ENCODE results near the gene CRHR1.

CRHR1 gene

DNA sequence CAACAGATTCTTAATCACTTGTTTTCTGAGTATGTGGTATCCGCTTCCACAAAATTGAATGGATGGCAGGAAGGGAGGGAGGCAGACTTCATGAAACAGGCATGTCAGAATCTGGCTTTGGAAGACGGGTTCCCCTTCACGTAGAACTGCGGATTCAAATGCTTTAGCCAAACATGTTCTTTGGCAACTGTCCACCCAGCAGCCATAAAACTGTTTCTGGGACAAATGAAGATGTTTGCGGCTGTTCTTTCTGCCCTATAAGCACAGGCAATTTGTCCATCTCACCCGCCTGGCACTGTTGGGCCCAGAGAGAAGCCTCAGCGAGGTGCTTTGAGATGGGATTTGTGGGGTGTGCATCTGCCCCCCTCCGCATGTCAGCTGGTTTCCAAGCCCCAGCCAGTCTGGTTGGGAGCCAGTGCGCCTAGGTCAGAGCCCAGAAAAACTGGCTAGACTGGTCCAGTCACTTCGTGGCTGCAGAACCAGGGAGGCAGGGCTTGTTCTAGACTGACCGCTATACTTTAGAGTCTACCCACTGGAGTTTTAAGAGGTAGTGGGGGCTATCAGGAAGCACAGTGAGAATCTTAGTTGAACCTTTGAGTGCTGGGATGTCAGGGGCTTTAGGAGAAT is 6.3 kb downstream of the CRHR1 start:
- no peak for DNase-seq

DNA sequence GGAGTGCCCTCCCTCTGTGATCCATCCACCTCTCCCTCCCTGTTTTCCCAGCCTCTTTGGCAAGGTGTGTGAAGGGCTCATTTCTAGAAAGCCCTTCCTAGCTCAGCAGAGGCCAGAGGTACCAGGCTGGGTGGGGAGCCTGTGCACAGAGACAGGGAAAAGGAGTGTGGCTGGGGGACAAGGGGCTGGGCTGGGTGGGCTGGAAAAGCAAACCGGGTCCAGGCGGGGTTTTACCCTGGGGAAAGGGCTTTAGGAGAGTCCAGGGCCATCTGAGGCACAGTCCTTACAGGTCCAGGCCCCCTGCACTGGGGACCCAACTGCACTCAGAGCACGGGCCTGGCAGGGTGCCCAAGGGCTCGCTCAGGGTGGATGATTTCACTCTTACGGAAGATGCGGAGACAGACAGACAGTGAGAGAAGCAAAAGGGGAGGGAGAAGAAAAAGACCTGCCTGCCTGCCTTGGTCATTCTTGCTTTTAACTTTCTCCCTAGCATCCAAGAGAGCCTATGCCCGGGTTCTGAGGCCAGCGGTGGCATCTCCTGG is 7.0 kb downstream of the CRHR1 start:
- DNase-seq: no peak

DNA sequence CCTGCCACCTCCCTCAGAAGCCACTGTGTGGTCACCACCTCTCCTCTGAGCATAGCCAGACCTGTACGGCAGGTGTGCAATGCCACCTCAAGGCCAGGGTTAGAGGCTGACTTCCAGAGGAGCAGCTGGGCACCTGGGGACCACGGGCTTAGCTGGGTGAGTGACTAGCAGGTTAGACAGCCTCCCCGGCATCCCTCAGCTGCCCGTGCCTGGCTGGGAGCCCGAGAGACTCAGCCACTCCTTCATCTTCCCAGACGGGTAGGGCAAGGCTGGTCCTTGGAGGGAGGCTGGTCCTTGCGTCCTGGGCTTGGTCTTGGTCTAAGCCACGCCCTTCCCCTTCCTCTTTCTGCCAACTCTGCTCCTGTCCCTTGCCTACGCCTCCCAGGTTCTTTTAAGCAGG is 7.8 kb downstream of the CRHR1 start:
- no peak for DNase-seq

DNA sequence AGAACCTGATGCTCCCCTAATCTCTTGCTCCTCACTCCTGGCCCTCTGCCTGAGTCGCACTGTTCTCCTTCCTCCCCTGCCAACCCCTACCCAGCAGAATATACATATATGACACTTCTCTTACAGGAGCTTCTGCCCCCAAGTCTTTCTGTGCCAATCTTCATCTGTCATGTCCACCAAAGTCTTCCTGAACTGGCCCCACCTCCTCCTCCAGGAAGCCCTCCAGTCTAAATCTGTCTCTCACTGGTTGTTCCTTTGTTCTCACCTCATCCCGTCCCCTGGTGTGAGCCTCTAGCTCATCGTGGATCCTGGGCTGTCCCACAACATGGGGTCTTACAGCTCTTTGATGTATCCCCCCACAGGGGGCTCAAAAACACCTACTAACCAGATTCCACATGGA is 8.3 kb downstream of the CRHR1 start:
- DNase-seq: no peak

DNA sequence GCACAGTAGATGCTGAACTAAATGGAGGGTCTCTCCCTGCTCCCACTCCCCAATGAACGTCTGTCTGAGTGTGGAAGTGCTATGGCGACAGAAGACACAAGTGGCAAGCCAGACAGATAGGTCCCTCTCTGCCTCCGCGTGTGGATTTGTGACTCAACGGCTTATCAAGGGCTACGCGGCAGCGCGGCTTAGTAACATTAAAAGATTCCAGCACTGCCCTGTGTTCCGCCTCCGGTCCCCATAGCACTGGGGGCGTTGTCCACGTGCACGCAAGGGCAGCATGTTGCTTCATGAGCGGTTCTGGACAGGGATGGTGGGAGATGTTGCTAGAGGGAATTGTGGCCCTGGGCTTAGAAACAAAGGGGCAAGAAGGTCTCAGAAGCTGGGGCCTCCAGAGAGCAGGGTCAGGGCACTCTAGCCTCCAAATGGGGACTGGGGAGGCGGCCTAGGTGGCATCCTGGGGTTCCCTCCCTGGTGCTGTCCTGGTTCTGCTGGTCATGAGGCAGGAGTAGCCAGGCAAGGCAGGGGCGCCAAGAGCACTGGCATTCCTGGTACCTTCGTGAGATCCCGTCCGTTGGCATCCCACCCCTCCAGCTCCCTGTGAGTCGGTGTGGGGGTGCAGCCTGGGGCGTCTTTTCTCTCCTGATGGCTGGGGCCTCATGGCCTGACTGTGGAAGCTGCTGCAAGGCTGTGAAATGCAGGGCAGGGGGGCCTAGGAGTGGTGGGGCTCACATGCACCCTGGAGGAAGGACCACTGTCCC is 9.1 kb downstream of the CRHR1 start:
- no peak for DNase-seq

DNA sequence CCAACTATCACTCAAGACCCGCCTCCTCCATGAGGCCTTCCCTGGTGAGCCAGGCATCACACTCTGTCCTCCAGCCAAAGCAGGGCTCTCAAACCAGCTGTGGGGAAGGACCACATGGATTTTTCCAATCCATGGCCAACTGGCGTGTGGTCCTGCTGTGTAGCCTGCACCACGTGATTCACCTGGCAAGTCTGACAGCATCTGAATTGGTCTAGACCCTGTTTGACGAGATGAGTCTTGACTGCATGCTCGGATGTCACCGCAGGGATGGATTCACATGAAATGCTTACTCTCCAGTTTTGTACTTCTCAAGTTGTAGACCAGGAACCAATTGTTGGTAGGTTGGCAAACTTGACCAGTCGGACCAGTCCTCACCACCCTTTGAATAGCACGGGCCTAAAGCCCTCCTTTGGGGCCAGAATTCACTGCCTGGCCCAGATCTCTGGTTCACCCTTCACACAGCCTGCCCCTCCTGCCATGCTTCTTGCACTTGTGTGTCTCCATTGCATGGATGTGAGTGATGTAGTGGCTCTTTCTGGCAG is 9.9 kb downstream of the CRHR1 start:
- no peak for DNase-seq

DNA sequence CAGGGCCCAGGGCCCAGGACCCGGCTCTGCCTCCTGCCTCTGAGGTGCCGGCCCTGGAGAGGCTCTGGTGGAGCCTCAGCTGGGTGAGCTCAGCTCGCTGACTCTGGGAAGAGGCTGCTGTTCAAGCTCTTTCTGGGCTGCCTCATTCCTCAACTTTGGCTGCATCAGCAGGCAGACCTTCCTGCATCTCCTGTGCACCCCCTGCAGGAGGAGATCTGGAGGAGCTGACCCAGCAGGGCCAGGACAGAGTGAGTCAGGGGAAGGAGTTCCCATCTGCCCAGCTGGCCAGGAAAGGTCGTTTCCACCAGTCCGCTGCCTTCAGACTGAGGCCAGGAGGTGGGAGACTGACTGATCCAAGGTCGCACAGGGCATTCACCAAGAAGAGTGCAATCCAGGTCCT is 10.7 kb downstream of the CRHR1 start:
- no peak for DNase-seq

DNA sequence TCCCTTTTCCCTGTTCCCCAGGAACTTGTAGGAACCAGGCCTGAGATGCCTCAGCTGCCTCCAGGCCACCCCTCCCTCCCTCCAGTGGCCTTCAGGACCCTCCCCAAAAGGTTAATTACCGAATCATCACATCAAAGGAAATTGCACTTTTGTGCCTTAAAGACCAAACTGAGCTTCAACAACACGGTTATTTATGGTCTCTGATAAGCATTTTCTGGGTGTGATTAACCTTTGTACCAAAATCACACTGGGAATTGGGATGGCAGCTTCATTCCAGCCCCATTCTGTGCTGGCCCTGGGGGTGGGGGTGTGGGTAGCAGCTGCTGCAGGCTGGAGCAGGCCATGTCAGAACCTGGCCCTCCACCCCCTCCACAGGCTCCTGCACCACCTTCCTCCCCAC is 16.7 kb downstream of the CRHR1 start:
- DNase-seq: no peak

DNA sequence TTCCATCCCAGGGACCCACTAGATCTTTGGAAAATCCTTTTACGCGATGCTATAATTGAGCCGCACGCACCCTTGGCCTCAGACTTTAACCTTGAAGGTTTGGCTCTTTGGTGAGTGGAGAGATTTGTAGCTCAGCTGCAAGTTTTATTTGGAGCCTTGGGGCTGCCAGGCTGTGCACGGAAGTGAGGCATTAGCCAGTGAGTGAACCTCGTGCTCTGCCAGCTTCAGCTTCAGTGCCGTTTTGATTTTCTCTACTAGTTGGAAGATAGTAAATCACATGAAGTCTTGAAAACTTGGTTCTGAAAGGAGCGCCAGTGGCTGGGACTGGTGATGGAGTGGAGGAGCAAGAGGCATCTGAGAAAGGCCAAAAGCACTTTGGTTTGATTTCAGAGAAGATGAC is 17.3 kb downstream of the CRHR1 start:
- DNase-seq: no peak

DNA sequence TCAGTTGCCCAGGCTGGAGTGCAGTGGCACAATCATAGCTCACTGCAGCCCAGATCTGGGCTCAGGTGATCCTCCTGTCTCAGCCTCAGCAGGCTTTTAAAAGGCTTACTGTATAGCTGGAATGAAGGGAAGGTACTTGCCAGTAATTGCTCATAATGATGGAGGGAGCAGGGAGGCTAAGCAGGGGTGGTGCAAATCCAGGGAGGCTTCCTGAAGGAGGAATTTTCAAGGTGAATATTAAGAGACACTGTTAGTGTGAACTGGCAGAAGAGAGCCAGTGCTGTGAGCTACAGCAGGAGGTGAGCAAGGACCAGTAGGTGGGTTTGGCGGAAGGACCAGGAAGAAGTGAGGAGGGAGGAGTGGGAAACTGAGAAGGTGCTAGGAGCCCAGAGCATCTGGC is 24.7 kb downstream of the CRHR1 start:
- no peak for DNase-seq

DNA sequence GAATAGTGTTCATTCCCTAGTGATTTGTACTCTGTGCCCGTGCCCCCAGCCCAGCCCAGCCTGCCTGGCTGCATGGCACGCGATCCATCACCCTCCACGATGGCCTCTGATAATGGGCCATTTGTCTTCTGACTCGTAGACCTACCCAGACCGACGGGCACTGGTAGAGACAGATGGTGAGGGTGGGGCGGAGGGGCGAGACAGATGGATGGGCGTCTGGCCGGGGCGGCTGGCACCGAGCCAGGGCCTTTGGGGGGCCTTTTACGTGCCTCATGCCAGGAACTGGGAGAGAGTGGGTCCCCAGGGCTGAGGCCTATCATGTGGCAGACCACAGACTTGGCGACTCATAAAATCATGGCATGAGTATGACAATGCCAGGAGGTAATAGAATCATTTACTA is 25.4 kb downstream of the CRHR1 start:
- DNase-seq: no peak

DNA sequence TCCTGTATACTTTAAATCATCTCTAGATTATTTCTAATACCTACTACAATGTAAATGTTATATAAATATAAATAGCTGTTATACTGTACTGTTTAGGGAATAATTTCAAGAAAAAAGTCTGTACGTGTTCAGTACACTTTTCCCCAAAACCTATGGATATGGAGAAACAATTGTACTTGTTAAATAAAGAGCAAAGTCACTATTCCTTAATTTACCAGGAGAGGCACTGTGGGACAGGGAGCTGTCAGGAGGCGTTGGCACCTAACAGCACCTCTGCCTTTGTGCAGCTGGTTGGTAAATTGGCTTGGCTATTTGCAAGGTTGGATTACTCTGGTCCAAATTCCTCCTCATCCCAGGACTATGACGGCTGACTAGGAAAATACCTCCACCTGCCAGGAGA is 28.0 kb downstream of the CRHR1 start:
- no peak for DNase-seq

DNA sequence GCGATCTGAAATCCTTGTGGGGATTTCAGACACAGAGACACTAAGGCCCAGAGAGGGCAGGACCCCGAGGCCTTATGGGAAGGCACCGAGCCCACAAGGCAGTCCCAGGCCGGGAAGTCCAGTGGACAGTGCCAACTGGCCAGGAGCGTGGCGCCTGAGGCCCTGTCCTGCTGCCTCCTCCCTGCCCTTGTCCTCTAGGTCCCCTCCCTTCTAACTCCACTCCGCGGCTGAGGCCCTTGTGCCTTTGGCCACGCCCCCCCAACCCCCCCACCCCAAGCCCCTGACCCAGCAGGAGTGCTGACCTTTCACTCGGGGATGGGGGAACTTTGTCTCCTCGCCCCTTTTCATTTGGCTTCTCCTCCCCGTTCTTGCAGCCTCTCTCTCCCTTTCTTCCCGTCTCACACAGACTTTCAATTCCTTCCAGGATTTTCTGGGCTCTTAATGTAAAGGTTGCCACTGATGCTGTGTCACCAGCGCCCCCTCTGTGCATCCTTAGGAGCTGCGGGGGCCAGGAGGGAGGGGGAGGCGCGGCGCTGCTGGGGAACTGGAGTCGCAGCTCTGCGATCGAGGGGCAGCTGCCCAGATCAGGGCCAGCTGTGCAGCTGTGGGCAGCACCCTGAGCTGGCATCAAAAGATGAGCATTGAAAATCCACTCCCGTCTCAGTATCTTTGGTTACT is 29.1 kb downstream of the CRHR1 start:
- no peak for DNase-seq

DNA sequence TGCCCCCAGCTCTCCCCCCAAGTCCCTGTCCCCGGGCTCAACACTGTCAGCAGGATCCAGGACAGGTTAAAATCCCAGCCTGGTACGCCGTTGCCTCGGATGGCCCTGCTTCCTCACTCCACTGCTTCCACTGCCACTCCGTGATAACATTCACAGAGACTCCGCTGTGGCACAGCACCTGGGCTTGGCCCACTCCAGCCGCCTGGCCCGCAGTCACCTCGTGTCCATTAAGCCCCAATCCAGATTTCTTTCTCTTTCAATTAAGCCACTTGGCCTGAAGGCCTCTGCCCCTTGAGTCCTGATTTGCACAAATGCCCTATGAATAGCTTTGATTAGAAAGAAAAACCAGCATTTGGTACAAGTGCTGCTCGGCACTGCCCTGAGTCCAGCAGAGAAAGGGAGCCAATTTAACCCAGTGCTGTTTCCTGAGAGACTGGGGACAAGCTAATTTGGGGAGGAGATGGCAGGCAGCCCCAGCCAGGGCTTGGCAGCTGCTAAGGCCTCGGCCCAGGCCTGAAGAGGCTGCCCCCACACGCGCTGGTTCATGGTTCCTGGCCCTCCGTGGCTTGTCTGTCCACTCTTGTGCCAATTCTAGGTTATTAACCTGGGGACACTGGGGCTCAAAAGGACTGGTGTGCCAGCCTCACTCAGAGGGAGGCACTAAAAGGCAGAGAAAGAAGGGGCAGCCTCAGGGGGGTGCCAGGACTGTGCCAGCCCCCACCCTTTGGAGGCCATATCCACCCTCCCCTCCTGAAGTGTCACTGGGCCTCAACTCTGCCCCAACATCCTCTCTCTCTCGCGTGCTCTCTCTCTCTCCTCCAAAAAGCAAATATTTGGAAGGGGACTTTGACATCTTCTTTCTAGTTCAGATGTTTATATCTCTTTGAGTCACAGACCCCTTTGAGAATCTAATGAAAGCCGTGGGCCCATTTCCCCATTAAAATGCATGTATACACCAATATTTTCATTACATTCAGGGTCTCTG is 30.8 kb downstream of the CRHR1 start:
- DNase-seq: no peak

DNA sequence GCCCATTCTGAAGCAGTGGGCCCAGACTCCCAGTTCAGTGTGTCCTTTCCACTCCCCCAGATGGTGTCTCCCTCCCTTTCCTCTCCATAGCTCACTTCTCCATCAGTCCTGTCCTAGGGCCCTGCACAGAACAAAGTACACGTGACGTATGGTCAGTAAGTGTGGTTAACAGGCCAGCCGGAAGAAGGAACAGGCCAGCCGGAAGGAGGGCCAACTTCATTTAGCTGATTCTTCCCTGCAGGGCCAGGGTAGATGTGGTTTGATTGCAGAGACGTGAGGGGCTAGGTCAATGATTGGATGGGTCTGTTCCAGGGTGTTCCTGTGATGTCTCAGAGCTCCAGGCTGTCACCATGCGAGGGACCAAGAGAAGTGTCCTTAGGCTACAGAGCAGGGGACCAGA is 31.6 kb downstream of the CRHR1 start:
- DNase-seq: no peak

DNA sequence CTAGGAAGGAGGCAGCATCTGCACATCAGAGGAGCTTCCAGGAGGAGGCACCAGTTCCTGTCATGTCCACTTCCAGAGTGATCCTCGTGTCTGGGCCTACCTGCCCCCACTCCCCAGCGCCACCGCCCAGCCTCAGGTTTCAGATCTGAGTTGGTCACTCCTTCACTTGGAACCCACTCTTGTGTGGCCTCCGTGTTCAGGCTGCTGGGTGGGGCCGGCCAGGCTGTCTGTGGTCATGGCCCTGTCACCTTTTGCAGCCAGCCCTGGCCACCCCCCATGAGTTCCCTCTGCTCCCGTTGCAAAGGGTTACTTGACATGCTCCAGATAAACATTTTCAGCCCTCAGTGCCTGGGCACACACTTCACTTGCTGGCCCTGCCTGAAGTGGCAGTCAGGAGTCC is 33.9 kb downstream of the CRHR1 start:
- DNase-seq: no peak

DNA sequence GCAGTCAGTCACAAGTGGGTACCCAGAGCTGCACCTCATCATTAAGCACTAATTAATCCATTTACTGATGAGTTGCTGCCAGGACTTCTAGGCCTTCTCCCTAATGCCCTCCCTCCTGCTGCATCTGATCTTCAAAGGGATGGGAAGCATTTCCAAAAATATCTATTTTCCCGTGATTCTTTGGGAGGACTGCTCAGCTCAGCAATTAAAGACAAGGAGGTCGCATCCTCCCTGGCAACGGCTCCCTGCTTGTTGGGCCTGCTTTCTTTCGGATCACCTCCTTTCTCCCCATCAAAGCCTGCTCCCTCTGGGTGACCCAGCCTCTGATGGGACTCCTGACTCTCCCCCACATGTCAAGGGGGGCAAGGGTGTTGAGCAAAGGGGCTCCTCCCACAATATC is 34.6 kb downstream of the CRHR1 start:
- no peak for DNase-seq

DNA sequence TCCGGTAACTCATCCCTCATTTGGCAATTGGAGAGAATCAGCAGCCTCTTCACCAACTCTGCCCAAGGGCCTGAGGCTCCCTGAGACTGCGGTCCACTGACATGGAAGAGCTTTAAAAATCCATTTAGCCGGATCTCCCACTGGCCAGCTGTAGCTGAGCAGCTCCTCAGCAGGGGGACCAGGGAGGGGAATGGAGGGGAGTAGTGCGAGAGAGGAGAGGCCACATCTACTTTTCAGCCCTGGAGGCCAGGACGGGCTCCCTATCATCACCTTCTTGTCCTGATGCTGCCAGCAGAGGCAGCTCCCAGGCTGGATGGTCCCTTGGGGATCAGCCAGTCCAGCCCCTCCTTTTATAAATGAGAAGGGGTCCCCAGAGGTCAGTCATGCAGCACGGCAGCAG is 35.5 kb downstream of the CRHR1 start:
- DNase-seq: no peak

DNA sequence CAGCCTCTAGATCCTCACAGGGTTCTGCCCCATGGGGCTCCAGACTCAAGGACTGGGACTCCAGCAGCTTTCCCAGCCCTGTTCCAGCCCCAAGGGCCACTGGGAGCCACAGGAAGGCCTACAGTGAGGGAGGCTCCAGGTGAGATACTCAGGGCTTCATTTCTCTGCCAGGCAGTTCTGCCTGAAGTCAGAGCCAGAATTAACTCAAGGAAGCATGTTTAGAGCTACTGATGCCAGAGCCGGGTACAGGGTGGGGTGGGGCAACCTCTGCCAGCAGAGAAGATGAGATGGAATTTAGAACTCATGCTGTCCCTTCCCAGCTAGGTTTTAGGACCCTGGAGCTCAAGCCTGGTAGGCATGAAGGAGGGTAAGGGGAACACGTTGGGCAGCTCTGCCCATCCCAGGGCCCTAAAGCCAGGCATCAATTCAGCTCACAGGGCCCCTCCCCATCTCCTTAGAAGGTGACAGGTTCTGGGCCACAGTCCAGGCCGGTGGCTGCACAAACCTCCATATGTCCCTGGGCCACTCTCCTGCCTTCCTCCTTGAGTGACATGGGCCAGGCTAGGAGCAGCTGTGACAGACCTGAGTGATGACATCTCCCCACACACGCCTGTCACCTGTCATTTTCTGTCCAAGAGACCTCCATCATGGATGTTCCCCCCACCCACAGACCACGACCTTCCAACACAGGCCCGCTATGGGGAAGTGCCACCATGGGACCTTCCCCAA is 36.1 kb downstream of the CRHR1 start:
- DNase-seq: no peak

DNA sequence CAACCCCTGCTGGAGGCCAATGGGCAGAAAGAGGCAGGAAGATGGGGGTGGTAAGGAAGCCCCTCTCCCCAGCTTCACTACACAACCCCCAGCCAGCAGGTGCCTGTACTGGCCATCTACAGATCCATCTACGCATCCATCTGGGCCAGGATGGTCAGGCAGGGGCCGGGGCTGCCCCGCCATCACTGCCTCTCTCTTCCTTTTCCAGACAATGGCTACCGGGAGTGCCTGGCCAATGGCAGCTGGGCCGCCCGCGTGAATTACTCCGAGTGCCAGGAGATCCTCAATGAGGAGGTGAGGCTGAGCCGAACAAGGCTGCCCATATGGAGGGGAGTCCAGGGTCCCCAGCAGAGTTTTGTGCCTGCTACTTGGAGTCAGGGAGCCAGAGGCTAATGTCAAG is 37.0 kb downstream of the CRHR1 start:
- DNase-seq: no peak

DNA sequence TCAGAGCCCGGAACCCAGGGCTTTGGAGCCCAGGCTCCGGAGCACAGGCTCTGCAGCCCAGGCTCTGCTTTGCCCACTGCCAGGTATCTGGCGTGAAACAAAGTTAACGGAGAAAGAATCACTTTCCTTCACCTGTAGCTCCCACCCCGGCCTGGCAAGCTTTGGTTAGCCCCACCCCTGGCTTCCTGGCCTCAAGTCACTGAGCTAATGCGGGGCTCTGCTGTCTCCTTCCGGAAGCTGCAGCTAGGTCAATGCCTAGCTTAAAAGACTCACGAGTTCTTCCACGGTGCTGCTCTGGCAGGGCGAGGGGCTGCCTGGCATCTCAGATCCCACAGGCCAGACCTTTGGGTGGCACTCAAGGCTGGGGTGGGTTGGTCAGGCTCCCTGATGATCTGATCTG is 39.5 kb downstream of the CRHR1 start:
- DNase-seq: no peak

DNA sequence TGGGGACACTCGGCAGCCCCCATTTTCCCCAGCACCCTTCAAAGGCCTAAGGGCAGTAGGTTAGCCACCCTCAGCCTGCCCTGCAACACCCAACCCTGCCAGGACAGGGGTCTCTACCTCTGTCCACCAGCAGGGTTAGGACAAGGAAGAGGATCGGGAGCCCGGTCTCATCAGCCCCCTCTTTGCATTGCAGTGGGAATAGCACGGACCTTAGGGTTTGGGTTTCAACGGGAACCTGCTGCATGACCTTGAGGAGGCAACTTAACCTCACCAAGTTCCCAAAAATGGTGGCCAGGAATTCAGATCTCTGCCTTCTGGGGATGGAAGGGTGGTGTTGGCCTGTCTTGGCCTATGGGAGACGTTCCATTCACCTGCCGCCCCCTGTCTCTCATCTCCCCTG is 40.4 kb downstream of the CRHR1 start:
- DNase-seq: no peak
